ENCODE results near the gene OTOGL.

DNA sequence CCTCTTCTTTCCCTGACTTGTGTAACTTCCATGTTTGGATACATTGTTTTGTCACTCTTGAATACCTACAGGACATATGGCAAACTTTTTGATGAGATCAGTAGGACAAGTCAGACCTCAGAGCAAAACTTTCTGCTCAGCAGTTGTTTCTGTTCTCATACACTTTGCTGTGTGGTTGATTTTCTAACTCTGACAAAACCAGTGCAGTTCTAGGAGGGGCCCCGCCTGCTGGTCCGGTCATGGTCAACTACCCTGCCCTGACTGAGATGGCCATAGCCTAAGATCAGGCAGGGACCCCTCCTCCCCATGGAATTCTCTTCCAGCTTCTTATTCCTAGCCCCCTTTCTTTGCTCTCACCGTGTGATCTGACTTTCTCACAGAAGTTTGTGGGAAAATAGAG lies 92.8 kb downstream of the OTOGL start:
- no peak for TF ChIP-seq FOXM1 (IDR thresholded peaks at IDR 0.05; ENCODE audit: low read depth)
- TF ChIP-seq, protein P1, sequence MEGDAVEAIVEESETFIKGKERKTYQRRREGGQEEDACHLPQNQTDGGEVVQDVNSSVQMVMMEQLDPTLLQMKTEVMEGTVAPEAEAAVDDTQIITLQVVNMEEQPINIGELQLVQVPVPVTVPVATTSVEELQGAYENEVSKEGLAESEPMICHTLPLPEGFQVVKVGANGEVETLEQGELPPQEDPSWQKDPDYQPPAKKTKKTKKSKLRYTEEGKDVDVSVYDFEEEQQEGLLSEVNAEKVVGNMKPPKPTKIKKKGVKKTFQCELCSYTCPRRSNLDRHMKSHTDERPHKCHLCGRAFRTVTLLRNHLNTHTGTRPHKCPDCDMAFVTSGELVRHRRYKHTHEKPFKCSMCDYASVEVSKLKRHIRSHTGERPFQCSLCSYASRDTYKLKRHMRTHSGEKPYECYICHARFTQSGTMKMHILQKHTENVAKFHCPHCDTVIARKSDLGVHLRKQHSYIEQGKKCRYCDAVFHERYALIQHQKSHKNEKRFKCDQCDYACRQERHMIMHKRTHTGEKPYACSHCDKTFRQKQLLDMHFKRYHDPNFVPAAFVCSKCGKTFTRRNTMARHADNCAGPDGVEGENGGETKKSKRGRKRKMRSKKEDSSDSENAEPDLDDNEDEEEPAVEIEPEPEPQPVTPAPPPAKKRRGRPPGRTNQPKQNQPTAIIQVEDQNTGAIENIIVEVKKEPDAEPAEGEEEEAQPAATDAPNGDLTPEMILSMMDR (IDR thresholded peaks at IDR 0.05) = no peak
- TF ChIP-seq RAD21 (IDR thresholded peaks at IDR 0.05; ENCODE audit: low read length) = no peak
- no peak for TF ChIP-seq MXI1 (IDR thresholded peaks at IDR 0.05; ENCODE audit: low read depth, low read length)
- no peak for TF ChIP-seq YY1 (IDR thresholded peaks at IDR 0.05; ENCODE audit: low read depth)
- TF ChIP-seq POLR2AphosphoS5 (IDR thresholded peaks at IDR 0.05; ENCODE audit: low read depth, low read length) = no peak
- TF ChIP-seq SMC3 (IDR thresholded peaks at IDR 0.05; ENCODE audit: low read depth, low read length) = no peak
- TF ChIP-seq EP300 (IDR thresholded peaks at IDR 0.05; ENCODE audit: borderline replicate concordance in 1 of 2, low read depth in 1 of 2, low read length in 1 of 2) = no peak
- no peak for TF ChIP-seq SIN3A (IDR thresholded peaks at IDR 0.05; ENCODE audit: borderline replicate concordance, low read depth, low read length)
- TF ChIP-seq JUND (IDR thresholded peaks at IDR 0.05) = no peak
- TF ChIP-seq EZH2phosphoT487 (IDR thresholded peaks at IDR 0.05; ENCODE audit: borderline replicate concordance, low read depth) = no peak
- no peak for TF ChIP-seq NFIC (IDR thresholded peaks at IDR 0.05; ENCODE audit: borderline replicate concordance)
